IPS DF 6.9 (cell line): ENCODE measurements around the gene FRS3.
"Not testable (repeated sequence)": the region's sequence is repeated elsewhere in the genome, so short reads cannot be mapped to it uniquely, and the experiment has no call there.

Experiments used
- DNase-seq: peaks from one replicate; pipeline ENCODE4 v3.0.0-alpha.2; 2013; ENCODE audit warnings: low read depth, low spot score
- H3K27ac ChIP-seq: one replicate; pipeline ENCODE4 v1.5.1; 2013; ENCODE audit warnings: low read length, control low read depth
- H3K27me3 ChIP-seq: 2 replicates; pipeline ENCODE4 v1.6.1; 2013; ENCODE audit warnings: mild to moderate bottlenecking, low read length; ENCODE audit not compliant: control insufficient read depth, insufficient read depth
- H3K36me3 ChIP-seq: 2 replicates; pipeline ENCODE4 v1.6.1; 2013; ENCODE audit warnings: low read length; ENCODE audit not compliant: control insufficient read depth, insufficient read depth
- H3K4me1 ChIP-seq: 2 replicates; pipeline ENCODE4 v1.6.1; 2013; ENCODE audit warnings: low read length; ENCODE audit not compliant: control insufficient read depth, insufficient read depth
- H3K4me3 ChIP-seq: 2 replicates; pipeline ENCODE4 v1.5.1; 2013; ENCODE audit warnings: mild to moderate bottlenecking, low read length
- H3K9me3 ChIP-seq: 2 replicates; pipeline ENCODE4 v1.6.1; 2013; ENCODE audit warnings: low read length, inconsistent platforms; ENCODE audit not compliant: control insufficient read depth, insufficient read depth
- WGBS: extraction: QIAGEN DNeasy Blood & Tissue Kit; methylation state at CpG from one replicate; pipeline ENCODE4 v1.1.7; 2013; ENCODE audit warnings: mixed read lengths, missing lambda C conversion rate; ENCODE audit not compliant: insufficient read length, insufficient coverage; 5-methylcytosine and 5-hydroxymethylcytosine counted together

FRS3 gene

GRCh38 chr6:41769376-41769775 lies 10.3 kb downstream of the FRS3 start:
- no peak overlapping the region for H3K4me3 ChIP-seq
- no peak overlapping the region for H3K27ac ChIP-seq

GRCh38 chr6:41768545-41769308 lies 11.0 kb downstream of the FRS3 start:
- Histone ChIP-seq H3K27me3 (no peaks in the 10 kb centered on the region), H3K9me3 (no peaks in the 10 kb centered on the region), H3K36me3 (peaks cover 4% of the 10 kb centered on the region; the same call in 1 of the 2 replicates), H3K4me1 (no peaks in the 10 kb centered on the region), H3K4me3 (no peak overlapping the region), H3K27ac (no peak overlapping the region)
- DNase-seq: no peak
- WGBS: no CpG with 5 or more reads among the region's 10 CpGs

More at GRCh38 chr6:41769376-41769775, 10.3 kb downstream of the FRS3 start:
- no peaks in the 10 kb centered on the region for H3K27me3 ChIP-seq
- H3K4me1 ChIP-seq: no peaks in the 10 kb centered on the region
- no peak for DNase-seq
- H3K9me3 ChIP-seq: no peaks in the 10 kb centered on the region
- H3K36me3 ChIP-seq: peaks cover 4% of the 10 kb centered on the region; the same call in 1 of the 2 replicates
- WGBS: no CpG with 5 or more reads among the region's 8 CpGs

- no CpG with 5 or more reads among the region's 12 CpGs for WGBS
- no peak for DNase-seq
- no peak overlapping the region for H3K27ac ChIP-seq
These were observed 12.4 kb downstream of the FRS3 start for GRCh38 chr6:41767112-41767833.

GRCh38 chr6:41766043-41766664 lies 13.5 kb downstream of the FRS3 start:
- H3K4me3 ChIP-seq, H3K9me3 ChIP-seq, H3K27me3 ChIP-seq, DNase-seq, H3K4me1 ChIP-seq, H3K36me3 ChIP-seq, H3K27ac ChIP-seq: not testable (repeated sequence)
- no CpG with 5 or more reads among the region's 4 CpGs for WGBS

More at GRCh38 chr6:41767112-41767833, 12.4 kb downstream of the FRS3 start:
- no peaks in the 10 kb centered on the region for H3K9me3 ChIP-seq
- peaks cover 4% of the 10 kb centered on the region; the same call in 1 of the 2 replicates for H3K36me3 ChIP-seq
- H3K4me1 ChIP-seq: no peaks in the 10 kb centered on the region
- no peak overlapping the region for H3K4me3 ChIP-seq
- H3K27me3 ChIP-seq: no peaks in the 10 kb centered on the region

- no peaks in the 10 kb centered on the region for H3K9me3 ChIP-seq
- H3K4me1 ChIP-seq: no peaks in the 10 kb centered on the region
- no peaks in the 10 kb centered on the region; the same call in 1 of the 2 replicates for H3K27me3 ChIP-seq
- WGBS: no CpG with 5 or more reads among the region's 2 CpGs
- H3K27ac ChIP-seq: no peak overlapping the region
- H3K36me3 ChIP-seq: no peaks in the 10 kb centered on the region
- H3K4me3 ChIP-seq: no peak overlapping the region
- no peak for DNase-seq
These were observed 16.2 kb downstream of the FRS3 start for GRCh38 chr6:41763470-41763869.

GRCh38 chr6:41759905-41760579 lies 19.7 kb downstream of the FRS3 start:
- Histone ChIP-seq H3K27ac (no peak overlapping the region), H3K4me1 (no peaks in the 10 kb centered on the region), H3K4me3 (no peak overlapping the region), H3K36me3 (no peaks in the 10 kb centered on the region), H3K27me3 (no peaks in the 10 kb centered on the region; the same call in 1 of the 2 replicates), H3K9me3 (no peaks in the 10 kb centered on the region)
- WGBS: no CpG with 5 or more reads among the region's 2 CpGs
- no peak for DNase-seq

- WGBS: no CpG with 5 or more reads among the region's 13 CpGs
- Histone ChIP-seq H3K4me3 (no peak overlapping the region), H3K27me3 (no peaks in the 10 kb centered on the region; the same call in 1 of the 2 replicates), H3K36me3 (no peaks in the 10 kb centered on the region), H3K4me1 (no peaks in the 10 kb centered on the region), H3K27ac (no peak overlapping the region), H3K9me3 (no peaks in the 10 kb centered on the region)
- DNase-seq: no peak
These were observed 20.4 kb downstream of the FRS3 start for GRCh38 chr6:41759106-41759904.

GRCh38 chr6:41758641-41759035 lies 21.1 kb downstream of the FRS3 start:
- H3K27me3 ChIP-seq: no peaks in the 10 kb centered on the region; the same call in 1 of the 2 replicates
- no CpG with 5 or more reads among the region's 6 CpGs for WGBS
- H3K9me3 ChIP-seq: no peaks in the 10 kb centered on the region
- H3K4me3 ChIP-seq: no peak overlapping the region
- no peak for DNase-seq
- H3K36me3 ChIP-seq: no peaks in the 10 kb centered on the region
- H3K4me1 ChIP-seq: no peaks in the 10 kb centered on the region
- no peak overlapping the region for H3K27ac ChIP-seq

- H3K9me3 ChIP-seq: no peaks in the 10 kb centered on the region
- H3K27ac ChIP-seq: no peak overlapping the region
- H3K27me3 ChIP-seq: no peaks in the 10 kb centered on the region; the same call in 1 of the 2 replicates
- DNase-seq: no peak
- no peaks in the 10 kb centered on the region for H3K36me3 ChIP-seq
- no peaks in the 10 kb centered on the region for H3K4me1 ChIP-seq
- WGBS: no CpG with 5 or more reads among the region's 8 CpGs
- H3K4me3 ChIP-seq: no peak overlapping the region
These were observed 21.6 kb downstream of the FRS3 start for GRCh38 chr6:41757931-41758640.
